ENCODE measurements around the gene STRIP2. TPM values are rescaled to one million over a fixed set of nuclear protein-coding genes. Genes with fewer than 3 reads are reported as not detected.

The STRIP2 gene
- total RNA-seq, 1 experiment from 2014 or later, result 5.1 TPM

DNA sequence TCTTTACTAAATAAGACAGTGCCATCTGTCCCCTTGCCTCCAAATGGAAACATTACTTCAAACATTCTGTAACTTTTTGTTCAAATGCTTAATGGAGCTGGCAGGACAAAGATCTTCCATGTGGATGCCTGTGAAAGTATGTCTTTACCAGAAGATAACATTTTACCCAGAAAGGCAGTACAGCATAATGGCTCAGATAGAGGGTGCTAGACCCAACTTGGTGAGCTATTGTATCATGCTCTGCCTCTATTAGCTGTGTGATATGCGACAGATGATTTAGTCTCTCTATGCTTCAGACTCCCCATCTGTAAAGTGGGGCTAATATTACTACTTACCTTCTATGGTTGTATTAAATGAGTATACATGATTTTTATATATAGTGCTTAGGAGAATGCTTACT, 59.3 kb downstream of the STRIP2 start:
- in situ Hi-C loops (cut with HindIII; ENCODE audit: low pct_unique_long_range_greater_than_20kb, low sequenced_read_pairs), result no loop called here
- DNase-seq (ENCODE audit: low read depth, low spot score) (no peak), ATAC-seq (peak; percentile 55; the same call in 1 of the 2 replicates)
- intact Hi-C loops (cut with micrococcal nuclease; ENCODE audit: unreplicated experiment), result no loop called here
- no peak overlapping the region for H3K4me3 ChIP-seq (ENCODE audit: low read depth in 2 of 2, low read length in 2 of 2)
- no peaks in the 10 kb centered on the region for H3K27me3 ChIP-seq (ENCODE audit: control insufficient read depth, insufficient read depth, low read length)
- no TSS peak for BruUV-seq (replicated peaks)
- no peaks in the 10 kb centered on the region for H3K9me3 ChIP-seq (ENCODE audit: control insufficient read depth, insufficient read depth, low read depth, low read length)
- no peaks in the 10 kb centered on the region for H3K4me1 ChIP-seq (ENCODE audit: control insufficient read depth, insufficient read depth, low read length)
- H3K27ac ChIP-seq (ENCODE audit: low read length), result no peak overlapping the region
- no peak for TF ChIP-seq POLR2AphosphoS5 (IDR thresholded peaks at IDR 0.05; ENCODE audit: low read depth, low read length)
- TF ChIP-seq, protein P1, sequence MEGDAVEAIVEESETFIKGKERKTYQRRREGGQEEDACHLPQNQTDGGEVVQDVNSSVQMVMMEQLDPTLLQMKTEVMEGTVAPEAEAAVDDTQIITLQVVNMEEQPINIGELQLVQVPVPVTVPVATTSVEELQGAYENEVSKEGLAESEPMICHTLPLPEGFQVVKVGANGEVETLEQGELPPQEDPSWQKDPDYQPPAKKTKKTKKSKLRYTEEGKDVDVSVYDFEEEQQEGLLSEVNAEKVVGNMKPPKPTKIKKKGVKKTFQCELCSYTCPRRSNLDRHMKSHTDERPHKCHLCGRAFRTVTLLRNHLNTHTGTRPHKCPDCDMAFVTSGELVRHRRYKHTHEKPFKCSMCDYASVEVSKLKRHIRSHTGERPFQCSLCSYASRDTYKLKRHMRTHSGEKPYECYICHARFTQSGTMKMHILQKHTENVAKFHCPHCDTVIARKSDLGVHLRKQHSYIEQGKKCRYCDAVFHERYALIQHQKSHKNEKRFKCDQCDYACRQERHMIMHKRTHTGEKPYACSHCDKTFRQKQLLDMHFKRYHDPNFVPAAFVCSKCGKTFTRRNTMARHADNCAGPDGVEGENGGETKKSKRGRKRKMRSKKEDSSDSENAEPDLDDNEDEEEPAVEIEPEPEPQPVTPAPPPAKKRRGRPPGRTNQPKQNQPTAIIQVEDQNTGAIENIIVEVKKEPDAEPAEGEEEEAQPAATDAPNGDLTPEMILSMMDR (IDR thresholded peaks at IDR 0.05), result peak; percentile 18; the same call in 1 of the 2 replicates
- no peak for TF ChIP-seq TCF7L2 (IDR thresholded peaks at IDR 0.05; ENCODE audit: low read depth, low read length)
- ChIA-PET POLR2A (no interaction called here), CTCF (no interaction called here)
- no peaks in the 10 kb centered on the region for H3K36me3 ChIP-seq (ENCODE audit: control insufficient read depth, insufficient read depth, low read length)

DNA sequence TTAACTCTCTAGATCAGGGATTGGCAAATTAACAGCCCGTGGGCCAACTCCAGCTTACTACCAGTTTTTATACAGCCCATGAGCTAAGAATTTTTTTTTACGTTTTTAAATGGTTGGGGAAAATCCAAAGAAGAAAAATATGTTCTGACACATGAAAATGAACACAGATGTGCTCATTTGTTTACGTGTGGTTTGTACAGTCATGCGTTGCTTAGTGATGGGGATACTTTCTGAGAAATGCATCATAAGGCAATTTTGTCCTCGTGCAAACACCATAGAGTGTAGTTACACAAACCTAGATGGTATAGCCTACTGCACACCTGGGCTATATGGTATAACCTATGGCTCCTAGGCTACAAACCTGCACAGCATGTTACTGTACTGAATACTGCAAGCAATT, 59.8 kb downstream of the STRIP2 start:
- CTCF ChIA-PET, result no interaction called here
- no peak overlapping the region for H3K4me3 ChIP-seq (ENCODE audit: low read depth in 2 of 2, low read length in 2 of 2)
- ATAC-seq (peak; percentile 56; the same call in 1 of the 2 replicates), DNase-seq (ENCODE audit: low read depth, low spot score) (peak; percentile 53)
- TF ChIP-seq, protein P1 (IDR thresholded peaks at IDR 0.05), result no peak
- TF ChIP-seq, protein P2, sequence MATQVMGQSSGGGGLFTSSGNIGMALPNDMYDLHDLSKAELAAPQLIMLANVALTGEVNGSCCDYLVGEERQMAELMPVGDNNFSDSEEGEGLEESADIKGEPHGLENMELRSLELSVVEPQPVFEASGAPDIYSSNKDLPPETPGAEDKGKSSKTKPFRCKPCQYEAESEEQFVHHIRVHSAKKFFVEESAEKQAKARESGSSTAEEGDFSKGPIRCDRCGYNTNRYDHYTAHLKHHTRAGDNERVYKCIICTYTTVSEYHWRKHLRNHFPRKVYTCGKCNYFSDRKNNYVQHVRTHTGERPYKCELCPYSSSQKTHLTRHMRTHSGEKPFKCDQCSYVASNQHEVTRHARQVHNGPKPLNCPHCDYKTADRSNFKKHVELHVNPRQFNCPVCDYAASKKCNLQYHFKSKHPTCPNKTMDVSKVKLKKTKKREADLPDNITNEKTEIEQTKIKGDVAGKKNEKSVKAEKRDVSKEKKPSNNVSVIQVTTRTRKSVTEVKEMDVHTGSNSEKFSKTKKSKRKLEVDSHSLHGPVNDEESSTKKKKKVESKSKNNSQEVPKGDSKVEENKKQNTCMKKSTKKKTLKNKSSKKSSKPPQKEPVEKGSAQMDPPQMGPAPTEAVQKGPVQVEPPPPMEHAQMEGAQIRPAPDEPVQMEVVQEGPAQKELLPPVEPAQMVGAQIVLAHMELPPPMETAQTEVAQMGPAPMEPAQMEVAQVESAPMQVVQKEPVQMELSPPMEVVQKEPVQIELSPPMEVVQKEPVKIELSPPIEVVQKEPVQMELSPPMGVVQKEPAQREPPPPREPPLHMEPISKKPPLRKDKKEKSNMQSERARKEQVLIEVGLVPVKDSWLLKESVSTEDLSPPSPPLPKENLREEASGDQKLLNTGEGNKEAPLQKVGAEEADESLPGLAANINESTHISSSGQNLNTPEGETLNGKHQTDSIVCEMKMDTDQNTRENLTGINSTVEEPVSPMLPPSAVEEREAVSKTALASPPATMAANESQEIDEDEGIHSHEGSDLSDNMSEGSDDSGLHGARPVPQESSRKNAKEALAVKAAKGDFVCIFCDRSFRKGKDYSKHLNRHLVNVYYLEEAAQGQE (IDR thresholded peaks at IDR 0.05; ENCODE audit: insufficient read depth in 1 of 2, low read depth in 2 of 2, low read length in 1 of 2), result no peak
- no peak for TF ChIP-seq SIN3A (IDR thresholded peaks at IDR 0.05; ENCODE audit: borderline replicate concordance, insufficient read depth, low read depth, low read length)
- TF ChIP-seq POLR2AphosphoS5 (IDR thresholded peaks at IDR 0.05; ENCODE audit: low read depth, low read length), result no peak
- no peak for TF ChIP-seq TCF7L2 (IDR thresholded peaks at IDR 0.05; ENCODE audit: low read depth, low read length)
- POLR2A ChIA-PET, result no interaction called here
- no peaks in the 10 kb centered on the region for H3K4me1 ChIP-seq (ENCODE audit: control insufficient read depth, insufficient read depth, low read length)
- no peak overlapping the region for H3K27ac ChIP-seq (ENCODE audit: low read length)
- no peaks in the 10 kb centered on the region for H3K27me3 ChIP-seq (ENCODE audit: control insufficient read depth, insufficient read depth, low read length)
- in situ Hi-C loops (cut with HindIII; ENCODE audit: low pct_unique_long_range_greater_than_20kb, low sequenced_read_pairs), result no loop called here
- intact Hi-C loops (cut with micrococcal nuclease; ENCODE audit: unreplicated experiment), result no loop called here
- BruUV-seq (replicated peaks), result no TSS peak
- H3K36me3 ChIP-seq (ENCODE audit: control insufficient read depth, insufficient read depth, low read length), result no peaks in the 10 kb centered on the region
- no peaks in the 10 kb centered on the region for H3K9me3 ChIP-seq (ENCODE audit: control insufficient read depth, insufficient read depth, low read depth, low read length)

Data from Panc1 (cell line).